ENCODE measurements around the gene ZBTB7C. TPM values are rescaled to one million over a fixed set of nuclear protein-coding genes. Genes with fewer than 3 reads are reported as not detected.

ZBTB7C gene
- total RNA-seq: 2.6 and 3.5 TPM in 2 replicates

DNA sequence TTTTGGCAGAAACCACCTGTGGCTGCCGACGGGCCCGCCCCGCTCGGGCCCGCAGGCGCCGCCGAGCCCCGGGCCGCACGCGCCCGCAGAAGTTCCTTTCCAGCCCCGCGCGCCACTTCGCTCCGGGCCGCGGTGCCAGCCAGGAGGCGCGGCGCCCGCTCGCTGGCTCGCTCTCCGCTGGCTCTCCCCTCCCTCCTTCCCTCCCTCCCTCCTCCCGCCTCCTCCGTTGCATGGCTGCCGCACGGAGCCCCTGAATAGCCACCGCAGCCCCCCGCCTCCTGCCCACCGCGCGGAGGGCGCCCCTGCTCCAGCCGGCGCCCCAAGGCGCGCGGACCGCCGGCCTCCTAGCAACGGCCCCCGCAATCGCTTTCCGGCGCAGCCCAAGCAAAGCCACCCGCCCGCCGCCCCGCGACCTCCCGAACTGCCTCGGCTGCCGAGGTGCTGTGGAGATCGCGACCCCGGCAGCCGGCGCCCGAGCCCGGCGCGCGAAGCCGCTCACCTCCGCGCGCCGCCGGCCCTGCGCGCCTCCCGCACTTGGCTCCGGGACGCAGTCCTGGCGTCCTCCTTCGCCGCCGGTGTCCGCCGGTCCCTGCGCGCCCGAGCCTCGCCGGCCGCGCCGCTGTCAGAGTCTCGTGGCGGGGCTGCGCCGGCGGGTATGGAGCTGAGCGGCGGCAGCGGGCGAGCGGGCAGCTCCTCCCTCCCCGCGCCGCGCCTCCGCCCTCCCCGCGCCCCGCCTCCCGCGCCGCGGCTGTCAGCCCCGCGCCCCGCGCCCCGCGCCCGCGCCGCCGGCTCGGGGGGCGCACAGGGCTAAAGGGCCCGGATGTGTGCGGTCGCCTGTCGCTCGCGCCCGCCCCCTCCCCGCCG lies at the start of gene ZBTB7C:
TSS of gene ZBTB7C (minus strand) at position 657 of the 864 bp plus-strand sequence.

Other genes starting within 250 kb of the ZBTB7C start
- 8.6 and 11.5 TPM in 2 replicates for gene CTIF, start 129.6 kb upstream of the ZBTB7C start, total RNA-seq

Measured in airway epithelial cell (primary cell).